ENCODE data around the gene MBD4. TPM values are rescaled to one million over a fixed set of nuclear protein-coding genes. Genes with fewer than 3 reads are reported as not detected.

MBD4 gene
- total and polyA plus RNA-seq, 12 donors: 11.1 to 37.8 (median 19.2) TPM

DNA sequence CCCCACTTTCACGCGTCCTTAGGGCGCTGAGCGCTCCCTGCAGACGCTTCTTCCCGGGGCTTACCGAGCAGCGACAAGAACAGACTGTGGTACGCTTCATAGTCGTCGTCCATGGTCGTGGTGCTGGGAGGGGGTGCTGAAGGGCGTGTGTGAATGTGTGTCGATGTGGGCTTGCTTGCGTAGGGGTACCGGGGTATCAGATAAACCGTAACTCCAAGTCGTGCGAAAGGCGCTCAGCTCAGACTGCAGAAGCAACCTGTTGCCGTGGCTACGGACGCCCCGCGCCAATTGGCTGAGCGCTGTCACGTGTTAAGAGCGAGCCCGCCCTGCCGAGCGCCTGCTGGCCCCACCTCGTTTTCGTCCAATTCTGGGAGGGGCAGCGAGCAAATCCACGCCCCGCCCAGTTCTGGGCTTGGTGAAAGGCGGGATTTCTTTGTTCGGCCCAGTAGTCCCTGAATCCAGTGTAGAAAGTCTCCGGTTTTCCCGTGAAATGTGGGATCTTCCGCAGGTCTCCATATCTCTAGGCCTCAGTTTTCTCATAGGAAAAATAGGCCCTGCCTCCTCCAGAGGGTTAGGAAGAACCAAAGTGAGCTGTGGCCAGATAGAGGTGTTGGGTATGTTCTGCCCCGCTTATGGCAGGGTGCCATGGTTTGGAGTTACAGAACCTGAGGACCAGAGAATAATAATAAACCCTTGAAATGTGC is 11.2 kb downstream of the MBD4 start, which contains the start of gene EFCAB12:
Gene EFCAB12, minus strand, starts transcription at position 261 of the 704 bp plus-strand sequence. Its CDS starts 148 bp downstream, at position 113.
- DNase-seq (peak; percentile 96), ATAC-seq (peak; percentile 95 to 100 (median 98))
- Histone ChIP-seq H3K4me3 (peak within 1 kb of the TSS; percentile 14 to 74 (median 56)), H3K9me3 (no peaks in the 10 kb centered on the region), H3K27me3 (no peaks in the 10 kb centered on the region), H3K36me3 (peaks cover 0 to 40% (median 27%) of the 10 kb centered on the region in 9 donors), H3K4me1 (peaks cover 0 to 18% (median 13%) of the 10 kb centered on the region in 9 donors), H3K27ac (peak within 1 kb of the TSS in 6 of 10 donors; percentile 4 to 80 (median 69))
- TF ChIP-seq, protein P1, sequence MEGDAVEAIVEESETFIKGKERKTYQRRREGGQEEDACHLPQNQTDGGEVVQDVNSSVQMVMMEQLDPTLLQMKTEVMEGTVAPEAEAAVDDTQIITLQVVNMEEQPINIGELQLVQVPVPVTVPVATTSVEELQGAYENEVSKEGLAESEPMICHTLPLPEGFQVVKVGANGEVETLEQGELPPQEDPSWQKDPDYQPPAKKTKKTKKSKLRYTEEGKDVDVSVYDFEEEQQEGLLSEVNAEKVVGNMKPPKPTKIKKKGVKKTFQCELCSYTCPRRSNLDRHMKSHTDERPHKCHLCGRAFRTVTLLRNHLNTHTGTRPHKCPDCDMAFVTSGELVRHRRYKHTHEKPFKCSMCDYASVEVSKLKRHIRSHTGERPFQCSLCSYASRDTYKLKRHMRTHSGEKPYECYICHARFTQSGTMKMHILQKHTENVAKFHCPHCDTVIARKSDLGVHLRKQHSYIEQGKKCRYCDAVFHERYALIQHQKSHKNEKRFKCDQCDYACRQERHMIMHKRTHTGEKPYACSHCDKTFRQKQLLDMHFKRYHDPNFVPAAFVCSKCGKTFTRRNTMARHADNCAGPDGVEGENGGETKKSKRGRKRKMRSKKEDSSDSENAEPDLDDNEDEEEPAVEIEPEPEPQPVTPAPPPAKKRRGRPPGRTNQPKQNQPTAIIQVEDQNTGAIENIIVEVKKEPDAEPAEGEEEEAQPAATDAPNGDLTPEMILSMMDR (IDR thresholded peaks at IDR 0.05): peak in 1 of 9 donors; percentile 17
- 2 to 3% methylated on average over 42 of the region's 42 CpGs for WGBS, 2 donors
- intact Hi-C loops (cut with DNase I): no loop called here

DNA sequence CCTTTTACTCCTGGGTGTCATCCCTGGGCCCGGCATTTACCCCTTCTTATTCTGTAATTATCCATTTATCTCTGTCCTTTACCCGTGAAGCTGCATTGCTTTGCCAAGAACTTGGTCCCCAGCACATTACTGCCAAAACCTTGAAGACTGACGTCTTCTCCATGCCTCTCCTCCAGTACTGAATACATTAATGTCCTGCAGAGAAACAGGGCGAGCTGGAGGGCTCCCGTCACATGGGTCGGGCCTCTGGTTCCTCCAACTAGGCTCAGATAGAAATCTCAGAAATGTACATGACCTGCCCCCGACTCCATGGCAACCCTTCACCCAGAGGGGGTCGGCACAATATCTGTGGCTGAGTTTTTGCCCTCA is 11.8 kb downstream of the MBD4 start:
- Histone ChIP-seq H3K4me1 (peaks cover 0 to 18% (median 13%) of the 10 kb centered on the region in 9 donors), H3K36me3 (peaks cover 0 to 35% (median 23%) of the 10 kb centered on the region in 9 donors), H3K27ac (peak overlapping the region in 1 of 10 donors; percentile 80), H3K27me3 (no peaks in the 10 kb centered on the region), H3K9me3 (no peaks in the 10 kb centered on the region), H3K4me3 (peak overlapping the region; percentile 14 to 74 (median 56))
- intact Hi-C loops (cut with DNase I): no loop called here
- DNase-seq (no peak), ATAC-seq (peak in 3 of 8 donors; percentile 20 to 33 (median 20))
- WGBS, 2 donors: 10 to 11% methylated on average over 8 of the region's 8 CpGs
- TF ChIP-seq, protein P1 (IDR thresholded peaks at IDR 0.05): no peak

DNA sequence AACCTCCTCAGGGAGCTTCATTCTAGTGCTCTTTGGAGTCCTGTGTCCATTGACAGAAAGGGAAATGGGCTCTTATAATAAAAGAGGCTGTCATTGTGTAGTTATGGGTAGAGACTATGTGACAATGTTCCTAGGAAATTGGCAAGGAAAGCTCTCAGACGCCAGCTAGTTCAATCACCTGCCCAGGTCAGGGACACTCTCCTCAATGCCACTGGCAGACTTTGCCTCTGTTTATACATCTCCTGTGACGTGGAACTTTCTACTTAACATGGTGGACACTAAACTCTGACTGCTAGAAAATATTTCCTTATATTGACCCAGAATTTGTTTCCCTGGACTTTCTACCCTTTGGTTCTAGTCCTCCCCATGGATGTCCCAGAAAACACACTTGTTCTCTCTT is 14.1 kb downstream of the MBD4 start:
- H3K4me3 ChIP-seq: no peak overlapping the region
- H3K27me3 ChIP-seq: no peaks in the 10 kb centered on the region
- intact Hi-C loops (cut with DNase I): no loop called here
- no peak for DNase-seq
- peaks cover 0 to 11% (median 0%) of the 10 kb centered on the region in 9 donors for H3K36me3 ChIP-seq
- TF ChIP-seq, protein P1 (IDR thresholded peaks at IDR 0.05): no peak
- ATAC-seq: no peak
- 85 to 89% methylated on average over 2 of the region's 2 CpGs for WGBS, 2 donors
- H3K27ac ChIP-seq: no peak overlapping the region
- H3K4me1 ChIP-seq: peaks cover 0 to 18% (median 13%) of the 10 kb centered on the region in 9 donors
- no peaks in the 10 kb centered on the region for H3K9me3 ChIP-seq

DNA sequence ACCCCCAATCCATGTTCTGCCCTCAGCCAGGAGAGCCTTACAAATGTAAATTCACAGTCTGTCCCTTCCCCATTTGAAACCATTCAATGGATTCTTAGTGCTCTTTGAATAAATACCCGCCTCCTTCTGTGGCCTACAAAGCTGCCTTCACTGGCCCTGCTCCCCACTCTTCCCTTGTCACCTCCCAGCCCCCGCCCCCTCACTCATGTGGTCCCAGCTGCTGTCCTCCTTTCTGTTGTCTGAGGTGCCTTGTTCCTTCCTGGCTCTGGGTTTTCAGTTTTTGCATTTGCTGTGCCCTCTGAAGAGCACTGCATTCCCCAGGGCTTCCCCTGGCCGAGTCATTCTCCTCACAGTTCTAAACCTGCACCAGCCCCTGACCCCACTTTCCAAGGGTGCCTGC is 14.5 kb downstream of the MBD4 start:
- intact Hi-C loops (cut with DNase I): no loop called here
- DNase-seq: no peak
- Histone ChIP-seq H3K4me1 (peaks cover 0 to 18% (median 13%) of the 10 kb centered on the region in 9 donors), H3K27me3 (no peaks in the 10 kb centered on the region), H3K9me3 (no peaks in the 10 kb centered on the region), H3K36me3 (peaks cover 0 to 7% (median 0%) of the 10 kb centered on the region in 9 donors), H3K4me3 (no peak overlapping the region), H3K27ac (no peak overlapping the region)
- WGBS, 2 donors: 81 to 83% methylated on average over 3 of the region's 3 CpGs
- no peak for ATAC-seq
- TF ChIP-seq, protein P1 (IDR thresholded peaks at IDR 0.05): no peak

All from heart right ventricle (tissue), 16 donors.